Cortex of kidney (tissue), 1 donor: ENCODE results near the gene COMT.

Experiments used
- DNase-seq: peaks from one replicate; lab custom pipeline; 2025; lab: John Stamatoyannopoulos, UW

The COMT gene

DNA sequence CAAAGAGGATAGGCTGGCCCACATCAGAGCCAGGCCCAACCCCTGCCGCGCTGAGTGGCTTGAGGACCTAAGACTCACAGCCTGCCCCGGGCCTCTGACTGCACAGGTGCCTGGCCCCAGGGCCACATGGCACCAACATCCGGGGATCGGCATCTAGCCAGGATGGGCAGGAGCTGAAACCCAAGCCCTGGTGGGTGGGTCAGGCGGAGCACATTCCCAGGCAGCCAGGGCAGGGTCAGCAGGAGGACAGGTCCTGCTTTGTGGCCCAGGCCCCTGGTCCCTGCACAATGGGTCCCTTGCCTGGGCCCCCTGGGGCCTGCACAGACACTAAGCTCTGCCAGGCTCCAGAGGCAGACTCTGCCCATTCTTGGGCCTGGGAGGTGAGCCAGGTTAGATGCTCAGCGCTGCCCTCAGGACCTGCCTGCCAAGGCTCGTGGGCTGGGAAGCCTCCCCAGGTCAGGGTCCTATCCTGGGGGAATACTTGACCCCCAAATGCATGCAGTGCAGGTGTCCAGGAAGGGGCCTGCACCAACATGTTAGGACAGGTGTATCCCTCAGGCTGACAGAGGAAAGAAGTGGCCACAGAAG lies 41.5 kb downstream of the COMT start:
- DNase-seq: no peak

DNA sequence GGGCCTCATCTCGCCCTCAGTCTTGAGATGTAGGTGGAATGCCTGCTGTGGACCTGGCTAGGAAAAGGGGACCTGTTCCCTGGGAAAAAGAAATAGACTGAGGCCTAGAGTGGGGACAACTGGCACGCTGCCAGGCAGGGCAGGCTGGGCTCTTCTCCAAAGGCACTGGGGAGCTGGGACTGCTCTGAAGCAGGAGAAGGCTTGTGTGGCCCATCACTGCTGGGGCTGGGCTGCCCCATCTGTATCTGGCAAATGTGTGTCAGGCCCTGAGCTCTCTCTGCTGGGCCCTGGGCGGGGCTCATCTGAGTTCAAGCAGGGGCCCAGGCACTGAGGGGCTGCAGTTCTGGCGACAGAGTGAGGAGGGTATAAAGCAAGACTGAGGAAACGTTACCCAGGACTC lies 42.2 kb downstream of the COMT start:
- DNase-seq: no peak

DNA sequence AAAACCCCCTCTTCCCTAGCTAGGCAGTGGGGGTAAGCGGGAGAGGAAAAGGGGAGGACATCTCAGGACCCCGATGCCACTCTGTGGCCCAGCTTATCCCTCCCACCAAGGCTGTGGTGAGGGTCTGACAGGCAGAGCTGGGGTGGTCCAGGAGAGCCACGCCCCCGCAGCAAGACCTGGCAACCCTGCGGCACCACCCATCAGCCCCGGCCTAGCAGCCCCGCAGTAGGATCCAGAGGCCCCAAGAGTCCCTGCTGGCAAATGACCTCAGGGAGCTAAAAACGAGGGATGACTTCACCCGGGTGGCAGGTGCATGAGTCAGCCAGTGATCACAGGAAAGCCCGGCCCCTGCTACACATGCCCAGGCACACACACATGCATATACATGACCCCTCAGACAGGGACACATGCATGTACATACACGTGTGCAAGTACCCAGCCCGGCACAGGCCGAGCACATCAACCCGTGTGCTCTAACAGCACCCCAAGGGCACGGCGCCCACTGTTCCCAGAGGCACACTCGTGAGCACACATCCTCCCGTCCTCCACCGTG lies 42.7 kb downstream of the COMT start:
- DNase-seq: no peak

DNA sequence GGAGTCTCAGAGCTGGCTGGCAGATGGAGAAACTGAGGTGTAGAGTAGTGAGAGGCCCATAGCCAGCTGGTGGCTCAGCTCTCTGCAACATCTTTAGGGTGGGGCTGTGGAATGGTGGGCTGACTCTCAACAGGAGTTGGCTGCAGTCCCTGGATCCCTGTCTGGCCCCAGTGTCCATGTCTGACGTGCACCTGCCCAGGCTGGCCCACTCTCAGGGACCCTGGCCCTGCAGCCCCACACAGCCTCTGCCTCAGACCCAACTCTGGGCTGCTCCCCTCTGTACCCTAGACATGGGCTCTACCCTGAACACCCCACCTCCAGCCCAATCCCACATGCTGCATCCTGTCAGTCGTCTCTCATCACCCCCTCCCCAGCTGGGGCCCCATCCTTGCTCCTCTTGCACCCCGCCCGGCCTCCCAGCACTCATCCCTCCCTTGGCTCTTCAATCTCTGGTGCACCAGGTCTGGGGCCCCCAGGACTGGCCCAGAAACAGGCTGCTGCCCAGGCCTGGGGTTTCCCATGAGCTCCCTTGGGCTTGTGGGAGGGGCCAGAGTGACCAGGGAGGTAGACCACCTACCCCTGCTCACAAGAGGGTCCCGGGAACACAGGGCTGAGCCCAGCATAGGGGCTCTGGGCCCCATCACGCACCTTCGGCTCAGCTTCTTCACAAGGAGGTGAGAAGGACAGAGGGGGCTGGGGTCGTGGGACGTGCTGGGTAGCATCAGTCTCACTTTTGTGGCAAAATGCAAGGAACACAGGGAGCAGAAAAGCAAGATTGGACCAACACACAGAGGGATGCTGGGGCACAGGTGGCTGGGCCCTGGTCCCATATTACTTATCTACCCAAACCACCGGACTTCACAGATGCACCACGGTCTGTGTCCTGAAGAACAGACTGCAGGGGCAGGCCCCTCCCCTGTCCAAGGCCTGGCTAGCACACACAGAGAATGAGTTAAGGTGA lies 43.6 kb downstream of the COMT start:
- DNase-seq: no peak

DNA sequence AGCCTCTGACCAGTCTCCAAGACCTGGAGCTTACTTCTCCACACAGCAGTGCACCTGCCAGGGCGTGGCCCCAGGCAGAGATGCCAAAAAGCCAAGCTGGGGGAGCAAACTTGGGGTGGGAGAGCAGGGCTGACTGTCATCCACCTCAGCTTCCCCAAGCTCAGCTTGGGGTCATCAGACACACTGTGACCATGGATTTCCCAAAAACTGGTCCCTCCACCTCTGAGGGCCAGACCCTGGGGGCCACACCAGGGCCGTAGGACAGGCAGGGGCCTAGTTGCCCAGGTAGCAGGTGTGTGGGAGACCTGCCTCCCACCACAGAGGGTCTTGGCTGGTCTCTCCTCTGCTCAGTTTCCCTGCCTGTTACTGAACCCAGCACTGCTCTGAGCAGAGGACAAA lies 44.4 kb downstream of the COMT start:
- DNase-seq: no peak

DNA sequence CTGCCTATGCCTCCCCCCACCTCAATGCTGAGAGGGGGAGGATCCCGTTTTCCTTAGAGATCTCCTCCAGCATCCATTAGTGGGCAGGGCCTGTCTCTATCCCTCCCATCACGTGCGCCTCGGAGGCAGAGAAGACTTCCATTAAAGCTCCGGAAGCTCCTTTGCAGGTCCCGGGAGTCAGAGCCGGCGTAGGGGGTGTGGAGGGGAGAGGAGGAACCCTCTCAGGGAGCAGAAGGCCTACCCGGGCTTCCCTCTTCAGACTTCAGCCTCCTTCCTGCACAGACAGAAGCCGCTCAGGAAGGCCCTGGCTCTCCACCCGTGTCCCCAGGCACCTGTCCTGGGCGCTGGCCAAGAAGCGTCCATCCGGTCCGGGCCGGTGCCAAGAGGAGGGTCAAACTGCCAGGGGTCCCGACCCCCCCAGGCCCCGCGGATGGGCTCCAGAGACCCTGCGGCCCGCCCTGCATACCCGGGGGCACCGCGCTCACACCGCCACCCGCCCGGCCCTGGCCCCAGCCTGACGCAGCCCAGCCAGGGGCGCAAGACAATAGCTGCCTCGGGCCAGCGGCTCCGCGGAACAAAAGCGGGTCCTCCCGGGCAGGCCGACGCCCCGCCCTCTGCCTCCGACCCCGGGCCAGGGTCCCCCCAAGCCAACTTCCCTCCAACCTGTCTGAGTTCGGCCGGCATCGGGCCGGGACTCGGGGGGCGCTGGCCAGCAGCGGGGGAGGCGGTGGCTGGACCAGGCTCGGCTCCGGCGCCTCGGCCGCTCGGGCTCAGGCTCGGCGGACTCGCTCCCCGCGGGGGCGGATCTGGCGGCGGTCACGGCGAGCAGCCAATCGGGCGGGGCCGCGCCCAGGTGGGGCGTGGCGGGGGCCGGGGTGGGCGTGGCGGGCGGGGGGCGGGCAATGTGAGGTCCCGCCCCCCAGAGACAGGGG lies 45.1 kb downstream of the COMT start:
- DNase-seq: no peak

DNA sequence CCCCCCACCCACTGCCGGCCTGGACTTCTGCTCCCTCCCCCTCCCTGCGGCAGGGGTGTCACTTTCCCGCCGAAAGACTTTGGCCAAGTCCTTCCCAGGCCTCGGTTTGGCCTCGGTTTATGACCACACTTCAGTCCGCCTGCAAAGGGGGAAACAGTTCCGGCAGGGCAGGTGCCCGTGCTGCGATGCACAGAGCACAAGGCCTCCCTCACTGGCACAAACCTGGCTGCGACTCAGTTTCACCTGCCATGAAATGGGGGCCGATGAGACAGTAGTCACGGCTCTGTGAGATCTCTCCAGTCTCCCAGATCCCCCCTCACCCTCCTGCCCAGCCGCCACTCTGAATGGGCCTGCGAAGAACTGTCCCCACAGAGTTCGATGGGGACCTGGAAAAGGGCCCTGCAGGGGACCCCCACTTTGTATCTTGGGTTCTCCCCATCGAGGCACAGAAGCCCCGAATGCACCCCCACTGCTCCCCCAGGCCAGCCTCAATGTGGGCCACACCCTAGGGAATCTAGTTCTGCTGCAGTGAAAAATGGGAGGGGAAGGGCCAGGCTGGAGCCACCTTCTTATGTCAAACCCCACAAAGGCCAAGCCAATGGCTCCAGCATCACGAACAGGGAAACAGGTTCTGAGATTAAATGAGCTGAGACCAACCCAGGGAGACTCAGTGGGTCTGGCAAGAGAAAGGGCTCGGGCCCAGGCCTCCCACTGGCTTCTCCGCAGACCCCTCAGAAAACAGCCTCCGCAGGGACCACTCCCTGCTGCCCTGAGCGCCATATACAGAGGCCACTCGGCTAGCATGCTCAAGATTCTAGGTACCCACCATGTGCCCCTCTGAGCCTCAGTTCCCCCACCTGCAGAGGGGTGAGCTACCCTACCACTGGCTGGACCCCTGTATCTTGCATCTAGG lies 46.1 kb downstream of the COMT start:
- DNase-seq: no peak

DNA sequence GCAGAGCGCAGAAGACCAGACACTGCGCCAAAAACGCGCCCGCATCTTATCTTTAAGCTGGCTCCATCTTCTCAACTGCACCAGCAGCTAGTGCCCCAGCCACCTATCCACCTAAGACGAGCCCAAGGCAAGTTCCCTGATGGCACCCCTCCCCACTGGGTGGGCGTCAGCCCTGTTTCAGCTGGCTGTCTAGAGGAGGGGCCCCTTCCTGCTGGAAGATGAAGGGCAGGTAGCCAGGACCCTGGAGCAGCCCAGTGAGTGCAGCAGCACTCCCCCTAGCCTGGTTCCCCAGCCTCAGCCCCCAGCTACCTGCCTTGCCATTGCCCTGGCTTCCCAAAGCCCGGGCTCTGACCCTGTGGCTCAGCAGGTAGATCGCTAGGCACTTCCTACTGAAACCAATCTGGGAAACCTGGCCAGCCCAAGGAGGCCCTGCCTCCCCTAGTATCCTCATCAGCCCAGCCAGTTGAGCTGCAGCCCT lies 46.8 kb downstream of the COMT start:
- no peak for DNase-seq

DNA sequence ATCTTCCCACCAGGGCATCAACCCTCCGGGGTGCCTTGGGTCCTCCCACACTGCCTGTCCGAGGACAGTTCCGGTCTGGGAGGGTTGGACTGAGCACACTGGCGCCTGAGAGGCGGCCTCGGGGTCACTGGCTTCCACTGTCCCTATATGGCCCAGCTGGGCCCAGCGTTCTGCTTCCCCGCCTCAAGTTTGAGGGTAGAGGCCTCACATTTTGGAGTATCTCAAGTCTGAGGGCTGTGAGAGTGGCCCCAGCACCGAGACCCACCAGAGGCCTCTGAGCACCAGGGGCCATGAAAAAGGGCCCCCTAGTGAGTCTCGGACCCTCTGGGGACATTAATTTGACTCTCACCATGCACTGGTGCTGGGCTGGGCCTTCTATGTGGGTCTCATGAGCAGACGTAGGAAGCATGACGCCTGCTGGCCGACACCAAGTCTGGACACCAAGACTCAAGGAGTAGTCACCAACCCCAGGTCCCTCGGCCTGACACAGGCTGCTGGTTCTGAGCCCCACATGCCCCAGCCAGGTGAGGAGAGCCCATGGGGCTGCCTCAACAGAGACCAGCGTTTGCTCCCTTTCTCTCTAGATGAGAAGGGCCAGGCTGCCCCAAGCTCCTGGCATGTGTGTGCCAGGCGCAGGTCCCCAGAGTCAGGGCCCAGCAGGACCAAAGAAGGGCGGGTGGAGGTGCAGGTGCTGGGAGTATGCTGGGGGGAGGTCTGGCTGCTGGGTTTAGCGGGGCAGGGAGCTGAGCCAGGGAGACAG lies 47.6 kb downstream of the COMT start:
- DNase-seq: no peak

DNA sequence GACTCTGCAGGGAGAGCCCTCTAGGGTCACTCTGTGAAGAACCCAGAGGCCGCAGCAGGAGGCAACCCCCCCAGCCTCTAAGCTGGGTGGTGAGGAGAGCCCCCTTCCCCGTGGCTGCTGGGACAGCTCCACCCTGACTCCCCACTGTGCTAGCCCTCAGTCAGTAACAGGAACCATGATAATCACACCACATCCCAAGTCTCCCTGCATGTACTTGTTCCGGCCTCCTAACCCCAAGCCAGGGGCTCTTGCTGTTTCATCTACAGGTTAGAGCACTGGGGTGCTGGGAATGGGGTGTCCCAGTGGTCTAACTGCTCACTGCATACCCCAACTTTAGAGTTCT lies 48.1 kb downstream of the COMT start:
- DNase-seq: no peak

DNA sequence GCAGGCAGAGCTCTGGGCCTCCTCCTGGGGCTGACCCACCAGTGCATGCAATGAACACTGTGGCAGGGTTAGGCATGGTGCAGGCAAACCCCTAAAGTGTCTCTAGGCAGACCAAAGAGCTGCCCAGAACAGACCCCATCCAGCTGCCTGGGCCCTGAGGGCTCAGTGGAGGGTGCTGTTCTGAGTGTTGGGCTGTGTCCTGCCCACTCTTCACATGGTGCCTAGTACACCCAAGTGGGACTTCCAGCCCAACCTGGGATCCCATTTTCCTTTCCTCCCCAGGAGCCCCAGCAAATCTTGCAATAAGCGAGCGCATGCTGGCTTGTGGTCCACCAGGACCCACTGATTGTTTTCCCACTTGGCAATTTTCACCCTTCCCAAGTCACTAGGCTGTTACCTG lies 48.6 kb downstream of the COMT start:
- no peak for DNase-seq

DNA sequence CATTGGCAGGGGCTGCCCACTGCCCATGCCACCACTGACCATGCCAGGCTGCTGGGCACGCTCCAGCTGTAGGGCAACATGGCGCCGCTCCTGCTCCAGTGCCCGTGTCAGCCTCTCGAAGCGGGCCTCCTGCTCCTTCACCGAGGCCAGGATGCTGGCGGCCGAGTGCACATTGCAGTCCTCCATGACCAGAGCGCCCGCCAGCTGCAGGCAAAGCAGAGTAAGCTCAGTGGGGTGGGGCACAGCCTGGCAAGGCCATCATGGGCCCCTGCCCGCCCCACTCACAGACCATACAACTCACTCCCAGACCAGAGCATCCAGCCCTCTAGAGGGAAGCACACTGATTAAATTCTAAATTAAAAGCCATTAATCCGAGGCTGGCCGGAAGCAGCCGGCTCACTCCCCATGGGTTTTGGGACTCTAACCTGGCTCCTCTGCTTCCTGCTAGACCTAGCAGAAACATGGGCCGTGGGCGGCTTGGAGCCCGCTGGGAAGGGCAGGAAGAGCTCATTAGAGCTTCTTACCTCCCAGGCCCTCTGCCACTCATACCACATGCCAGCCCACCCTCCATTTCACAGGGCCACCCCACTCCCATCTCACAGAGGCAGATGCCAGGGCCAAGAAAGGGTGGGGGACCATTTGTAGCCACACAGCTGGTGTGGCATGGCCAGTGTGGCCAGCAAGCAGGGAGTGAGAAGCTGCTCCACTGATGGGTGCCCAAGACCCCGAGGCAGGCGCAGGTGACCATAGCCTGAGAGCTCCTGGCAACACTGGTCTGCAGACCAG lies 49.2 kb downstream of the COMT start:
- no peak for DNase-seq

DNA sequence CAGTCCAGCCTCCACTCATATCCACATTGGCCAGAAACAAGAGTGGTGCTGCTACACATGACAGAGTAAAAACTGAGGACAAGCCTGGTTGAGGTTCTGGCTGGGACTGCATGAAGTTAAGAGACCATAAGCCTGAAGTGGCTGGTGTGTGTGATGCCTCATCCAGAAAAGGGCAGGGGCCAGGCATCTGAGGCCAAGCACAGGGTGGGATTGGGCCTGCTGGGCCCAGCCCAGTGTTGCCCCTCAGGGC lies 49.7 kb downstream of the COMT start:
- no peak for DNase-seq

DNA sequence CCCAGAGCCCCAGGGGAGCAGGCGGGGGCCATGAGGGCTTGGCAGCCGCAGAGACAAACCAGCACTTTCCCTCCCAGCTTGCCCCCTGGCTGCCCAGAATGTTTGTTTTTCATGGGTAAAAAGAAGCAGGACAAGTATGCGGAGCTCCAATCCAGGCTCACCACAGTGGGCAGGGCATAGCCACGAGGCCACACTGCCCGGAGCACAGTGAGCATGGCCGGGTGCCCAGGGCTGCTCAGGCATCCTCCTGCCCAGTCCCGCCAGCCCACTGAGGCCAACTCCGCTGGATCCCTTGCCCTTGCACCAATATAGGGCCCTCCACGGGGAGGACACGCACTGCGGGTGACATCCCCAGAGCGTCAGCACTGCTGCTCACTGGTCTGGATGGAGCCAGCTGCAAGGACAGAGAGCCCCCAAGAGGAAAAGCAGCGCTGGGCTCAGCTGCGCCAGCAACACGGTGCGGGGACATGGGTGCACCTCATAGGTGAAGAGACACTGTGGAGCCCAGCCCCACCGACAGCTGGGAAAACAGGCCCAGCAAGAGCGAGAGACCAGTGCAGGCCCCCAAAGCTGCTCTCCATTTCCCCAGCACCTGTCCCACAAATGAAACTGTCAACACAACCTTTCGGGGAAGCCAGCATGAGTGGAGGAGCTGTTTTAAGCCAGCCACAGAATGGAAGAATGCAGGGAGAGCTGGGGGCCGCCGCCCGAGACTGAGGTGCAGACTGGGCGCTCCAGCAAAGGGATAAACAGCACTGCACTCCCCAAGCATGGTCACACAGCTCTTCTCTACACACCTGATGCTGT lies 50.3 kb downstream of the COMT start:
- no peak for DNase-seq

DNA sequence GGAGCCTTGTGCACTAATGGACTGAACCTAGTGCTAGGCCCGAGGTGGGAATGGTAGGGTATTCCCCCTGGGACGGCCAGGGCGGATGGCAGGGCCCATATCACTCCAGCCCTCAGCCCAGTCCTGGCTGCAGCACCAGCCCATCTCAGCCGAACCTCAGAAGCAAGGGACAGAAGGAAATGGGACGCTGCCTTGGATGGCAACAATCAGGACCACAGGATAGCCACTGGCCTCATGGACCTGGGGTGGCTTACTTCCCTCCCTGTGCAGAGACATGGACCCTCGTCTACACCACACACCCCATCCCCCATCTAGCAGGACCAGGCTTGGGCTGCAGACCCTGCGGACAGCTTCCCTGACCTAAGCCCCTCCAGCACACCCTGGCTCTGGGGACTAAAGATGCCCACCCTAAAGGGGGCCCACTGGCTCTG lies 50.9 kb downstream of the COMT start:
- DNase-seq: no peak

DNA sequence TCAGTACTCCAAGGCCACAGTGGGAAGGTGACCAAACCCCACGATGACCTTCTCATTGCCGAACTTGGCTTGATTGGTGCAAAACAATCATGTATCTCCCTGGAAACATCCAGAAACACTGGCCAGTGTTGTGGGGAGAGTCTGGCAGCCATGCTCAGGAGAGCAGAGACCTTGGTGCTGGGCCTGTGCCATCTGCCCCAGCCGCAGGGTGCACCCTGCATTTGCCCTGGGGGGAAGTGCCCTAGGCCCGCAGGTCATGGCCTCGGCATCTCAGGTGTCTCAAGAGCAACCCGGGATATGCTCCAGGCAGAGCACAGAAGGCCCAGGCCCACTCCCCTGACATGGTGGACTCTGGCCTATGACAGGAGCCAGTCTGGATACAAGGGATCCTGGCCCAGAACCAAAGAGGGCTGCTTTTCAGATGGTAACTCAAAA lies 51.4 kb downstream of the COMT start:
- DNase-seq: no peak

DNA sequence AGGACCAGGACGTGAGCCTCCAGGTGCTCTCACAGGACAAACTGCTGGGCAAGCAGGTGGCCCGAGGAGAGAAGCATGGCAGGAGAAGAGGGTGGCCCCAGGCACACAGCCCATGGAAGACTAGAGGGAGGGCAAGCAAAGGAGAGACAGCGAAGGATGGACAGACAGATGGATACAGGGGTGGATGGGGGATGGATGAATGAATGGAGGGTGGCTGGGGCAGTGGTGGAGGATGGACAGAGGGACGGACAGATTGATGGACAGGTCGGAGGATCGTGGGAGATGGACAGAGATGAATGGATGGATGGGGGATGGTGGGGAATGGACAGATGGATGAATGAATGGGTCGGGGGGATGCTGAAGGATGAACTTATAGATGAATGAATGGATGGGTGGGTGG lies 52.4 kb downstream of the COMT start:
- no peak for DNase-seq

DNA sequence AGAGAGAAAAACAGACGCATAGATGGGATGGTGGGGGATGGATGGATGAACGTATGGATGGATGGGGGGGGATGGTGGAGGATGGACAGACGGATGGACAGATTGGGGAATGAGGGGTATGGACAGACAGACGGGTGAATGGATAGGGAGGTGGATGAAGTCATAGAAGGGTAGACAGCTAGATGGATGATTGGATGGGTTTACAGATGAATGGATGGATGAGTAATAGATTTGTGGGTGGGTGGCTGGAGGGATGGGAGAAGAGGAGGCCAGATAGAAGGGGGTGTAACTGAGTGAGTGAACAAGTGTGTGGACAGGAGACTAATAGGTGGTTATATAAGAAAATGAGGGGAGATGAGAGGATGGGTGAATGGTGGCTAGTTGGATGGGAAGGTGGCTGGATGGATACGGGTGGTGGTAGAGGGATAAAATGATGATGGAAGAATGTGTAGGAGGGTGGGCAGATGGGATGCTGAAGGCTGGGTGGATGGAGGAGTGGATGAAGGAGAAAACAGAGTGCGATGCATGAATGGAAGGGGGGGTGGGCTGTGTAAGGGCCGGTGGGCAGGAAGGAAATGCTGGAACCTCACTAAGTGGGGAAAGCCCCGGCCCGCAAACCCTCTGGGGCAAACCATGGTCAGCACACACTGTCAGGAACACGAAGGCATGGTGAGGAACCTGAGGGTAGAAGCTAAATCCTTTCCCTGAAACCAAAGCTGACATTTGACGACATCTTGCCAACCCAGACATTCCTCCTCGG lies 53.5 kb downstream of the COMT start:
- no peak for DNase-seq
